DND-41 (cell line): ENCODE data around the gene PGAM1.

Source experiments
- EZH2 ChIP-seq: IDR thresholded peaks from 3 replicates; pipeline ENCODE4 v1.6.1; 2012; ENCODE audit warnings: borderline replicate concordance, low read depth, mild to moderate bottlenecking, moderate library complexity, low read length, inconsistent platforms; ENCODE audit not compliant: severe bottlenecking
- TF ChIP-seq, protein P1 (sequence below): IDR thresholded peaks from 2 replicates; pipeline ENCODE4 v1.5.1; 2012; ENCODE audit warnings: borderline replicate concordance, low read length, moderate library complexity, mild to moderate bottlenecking; ENCODE audit not compliant: poor library complexity, severe bottlenecking; ENCODE audit errors: extremely low read depth

DNA sequence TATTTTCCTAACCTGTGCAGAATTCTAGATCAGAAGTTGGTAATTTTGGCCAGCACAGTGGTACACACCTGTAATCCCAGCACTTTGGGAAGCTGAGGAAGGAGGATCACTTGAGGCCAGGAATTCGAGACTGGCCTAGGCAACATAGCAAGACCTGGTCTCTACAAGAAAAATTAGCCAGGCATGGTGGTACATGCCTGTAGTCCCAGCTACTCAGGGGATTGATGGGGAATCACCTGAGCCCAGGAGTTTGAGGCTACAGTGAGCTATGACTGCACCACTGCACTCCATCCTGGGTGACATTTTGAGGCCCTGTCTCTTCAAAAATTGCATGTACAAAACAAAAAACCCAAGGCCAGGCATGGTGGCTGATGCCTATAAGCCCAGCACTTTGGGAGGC is 8.6 kb downstream of the PGAM1 start:
- TF ChIP-seq, protein P1, sequence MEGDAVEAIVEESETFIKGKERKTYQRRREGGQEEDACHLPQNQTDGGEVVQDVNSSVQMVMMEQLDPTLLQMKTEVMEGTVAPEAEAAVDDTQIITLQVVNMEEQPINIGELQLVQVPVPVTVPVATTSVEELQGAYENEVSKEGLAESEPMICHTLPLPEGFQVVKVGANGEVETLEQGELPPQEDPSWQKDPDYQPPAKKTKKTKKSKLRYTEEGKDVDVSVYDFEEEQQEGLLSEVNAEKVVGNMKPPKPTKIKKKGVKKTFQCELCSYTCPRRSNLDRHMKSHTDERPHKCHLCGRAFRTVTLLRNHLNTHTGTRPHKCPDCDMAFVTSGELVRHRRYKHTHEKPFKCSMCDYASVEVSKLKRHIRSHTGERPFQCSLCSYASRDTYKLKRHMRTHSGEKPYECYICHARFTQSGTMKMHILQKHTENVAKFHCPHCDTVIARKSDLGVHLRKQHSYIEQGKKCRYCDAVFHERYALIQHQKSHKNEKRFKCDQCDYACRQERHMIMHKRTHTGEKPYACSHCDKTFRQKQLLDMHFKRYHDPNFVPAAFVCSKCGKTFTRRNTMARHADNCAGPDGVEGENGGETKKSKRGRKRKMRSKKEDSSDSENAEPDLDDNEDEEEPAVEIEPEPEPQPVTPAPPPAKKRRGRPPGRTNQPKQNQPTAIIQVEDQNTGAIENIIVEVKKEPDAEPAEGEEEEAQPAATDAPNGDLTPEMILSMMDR, result no peak
- TF ChIP-seq EZH2, result no peak
